Sciatic nerve (tissue), 2 donors: ENCODE measurements around the gene GRAP. TPM values are rescaled to one million over a fixed set of nuclear protein-coding genes. Genes with fewer than 3 reads are reported as not detected.
A peak's percentile ranks its signal among the peaks of the same experiment; 100 is the strongest.
"Not testable (repeated sequence)": the region's sequence is repeated elsewhere in the genome, so short reads cannot be mapped to it uniquely, and the experiment has no call there.

Experiments
- ATAC-seq: fragments of 200-7000 bp; cut with Tn5 transposase; one replicate; pipeline ENCODE4 v1.9.1; 2020; ENCODE audit warnings: mild to moderate bottlenecking, moderate library complexity
- DNase-seq: peaks from one replicate; pipeline ENCODE4 v3.0.0-alpha.2; 2020; ENCODE audit warnings: low spot score
- intact Hi-C: fragments of 100-400 bp; cut with DNase I; formaldehyde crosslinking; loops from one replicate; pipeline ENCODE4 v1.14.2; 2022
- total RNA-seq: library from RNA; stranded (reverse); fragmentation: NEBNext Ultra II Directional; extraction: Animal tissue kit (Norgen Biotek cat#: 25700); gene quantifications from one replicate; pipeline ENCODE4 v1.2.1, GENCODE V29; 2021
- donor health status: DM: no; HTN: no; CAD: no.
- donor health status: DM: no; HTN: no; CAD: no.

Gene GRAP
- total RNA-seq, 1 donor from 2014 or later = 6.2 TPM

DNA sequence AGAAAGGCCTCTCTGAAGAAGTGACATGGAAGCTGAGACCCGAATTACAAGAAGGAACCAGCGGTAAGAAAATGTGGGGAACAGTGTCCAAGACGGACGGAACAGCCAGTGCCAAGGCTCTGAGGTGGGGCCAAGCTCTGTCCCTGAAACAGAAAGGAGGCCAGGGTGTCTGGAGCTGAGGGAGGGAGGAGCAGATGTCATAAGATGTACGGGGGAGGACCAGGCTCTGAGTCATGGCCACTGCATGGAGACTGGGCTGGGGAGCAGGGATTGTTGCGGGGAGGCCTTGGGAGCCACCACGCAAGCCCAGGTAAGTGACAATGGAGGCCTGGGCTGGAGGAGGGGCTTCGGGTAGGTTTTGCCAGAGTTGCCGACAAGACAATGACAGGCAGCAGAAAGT, 2.1 kb downstream of the GRAP start:
- intact Hi-C loops, DNase-seq, ATAC-seq: not testable (repeated sequence)

- ATAC-seq, intact Hi-C loops: not testable (repeated sequence)
Measured at GRCh38 chr17:19043032-19043431, 3.7 kb downstream of the GRAP start.

DNA sequence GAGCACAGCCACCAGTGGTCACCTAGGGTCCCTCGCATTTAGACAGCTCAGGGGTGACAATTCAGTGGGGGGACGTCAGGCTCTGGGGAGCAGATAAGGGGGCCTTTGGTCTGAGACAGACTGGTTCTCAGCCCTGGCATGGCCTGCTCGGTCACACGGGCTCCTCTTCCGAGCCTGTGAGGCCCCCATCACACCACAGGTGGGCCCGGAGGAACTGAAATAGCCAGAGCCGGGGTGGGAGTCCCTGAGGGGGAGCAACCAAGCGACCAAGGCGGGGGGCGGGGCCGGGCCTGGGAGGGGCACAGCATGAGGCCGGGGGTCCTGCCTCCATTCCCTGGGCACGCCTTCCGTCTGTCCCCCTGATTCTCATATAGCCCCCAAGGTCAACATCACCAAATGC, 4.4 kb downstream of the GRAP start:
- DNase-seq, intact Hi-C loops, ATAC-seq: not testable (repeated sequence)

More at GRCh38 chr17:19043032-19043431, 3.7 kb downstream of the GRAP start:
- not testable (repeated sequence) for DNase-seq

DNA sequence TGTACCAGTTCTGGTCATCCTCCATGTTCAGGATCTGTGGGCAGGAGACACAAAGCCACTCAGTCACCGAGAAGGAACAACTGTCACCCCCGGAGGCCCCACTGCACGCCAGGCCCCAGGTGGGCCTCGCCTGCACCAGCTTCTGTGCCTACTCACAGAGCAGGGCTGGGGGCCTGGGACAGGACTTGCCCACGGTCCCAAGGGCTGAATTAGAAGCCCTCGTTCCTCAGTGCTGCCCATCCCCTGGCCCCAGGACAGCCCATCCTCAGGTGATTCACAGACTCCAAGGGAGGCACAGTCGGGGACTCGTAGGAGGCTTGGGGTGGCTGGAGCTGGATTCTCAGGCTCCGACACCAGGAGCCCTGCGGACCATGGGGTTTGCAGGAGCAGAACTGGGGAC, 4.9 kb downstream of the GRAP start:
- DNase-seq = peak; percentile 12
- ATAC-seq, intact Hi-C loops: not testable (repeated sequence)

DNA sequence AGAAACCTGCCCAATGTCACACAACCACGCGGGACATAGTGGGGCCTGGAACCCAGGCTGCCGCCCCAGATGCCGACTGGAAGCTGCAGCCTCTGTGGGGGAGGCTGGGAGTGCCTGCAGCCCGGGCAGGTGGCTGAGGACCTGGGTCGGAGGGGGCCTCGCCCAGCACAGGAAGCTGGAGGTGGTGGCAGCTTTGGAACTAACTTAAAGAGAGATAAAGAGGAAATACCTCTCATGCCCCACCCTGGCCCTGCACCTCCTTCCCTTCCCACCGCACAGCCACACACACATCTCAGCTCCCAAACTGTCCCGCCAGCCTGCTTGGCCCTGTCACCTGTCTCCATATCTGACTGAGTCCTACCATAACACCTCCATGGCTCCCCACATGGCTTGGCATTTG, 6.4 kb downstream of the GRAP start:
- ATAC-seq, intact Hi-C loops, DNase-seq: not testable (repeated sequence)

DNA sequence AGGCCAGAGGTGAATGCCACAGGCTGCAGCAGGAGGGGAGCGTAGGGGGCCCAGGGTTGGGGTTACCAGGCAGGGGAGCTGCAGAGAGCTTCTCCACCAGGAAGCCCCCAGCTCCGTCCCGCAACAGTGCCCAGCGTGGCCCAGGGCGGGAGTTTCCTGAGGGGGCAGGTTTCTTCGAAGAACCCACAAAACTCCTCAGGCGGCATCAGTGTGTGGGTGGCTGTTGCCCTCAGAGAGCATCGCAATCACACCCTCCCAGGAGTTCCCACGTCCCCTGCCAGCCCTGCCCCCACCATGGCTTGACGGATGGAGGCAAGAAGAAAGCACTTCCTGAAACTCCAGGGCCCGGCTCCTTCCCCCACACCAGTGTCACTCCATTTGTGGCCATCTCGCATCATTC, 8.0 kb downstream of the GRAP start:
- intact Hi-C loops, ATAC-seq, DNase-seq: not testable (repeated sequence)

DNA sequence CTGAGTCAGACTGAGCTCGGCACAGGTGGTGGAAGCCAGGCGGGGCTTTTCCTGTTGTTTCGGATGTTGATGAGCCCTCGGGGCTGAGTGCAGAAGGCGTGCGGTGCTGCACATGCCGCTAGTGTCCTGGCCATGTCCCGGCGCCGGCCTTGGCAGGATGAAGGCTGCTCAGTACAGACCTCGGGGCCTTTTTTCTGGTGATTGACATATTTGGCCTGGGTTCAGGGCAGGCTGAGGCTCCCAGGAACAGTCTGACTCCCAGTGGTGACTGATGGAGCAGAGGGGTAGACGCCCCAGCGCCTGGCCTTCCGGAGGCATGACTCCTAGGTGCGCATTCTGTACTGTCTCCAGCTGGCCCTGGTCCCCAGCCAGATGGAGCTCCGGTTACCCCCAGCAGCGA, 8.8 kb downstream of the GRAP start:
- peak; percentile 24 for ATAC-seq
- DNase-seq, intact Hi-C loops: not testable (repeated sequence)

DNA sequence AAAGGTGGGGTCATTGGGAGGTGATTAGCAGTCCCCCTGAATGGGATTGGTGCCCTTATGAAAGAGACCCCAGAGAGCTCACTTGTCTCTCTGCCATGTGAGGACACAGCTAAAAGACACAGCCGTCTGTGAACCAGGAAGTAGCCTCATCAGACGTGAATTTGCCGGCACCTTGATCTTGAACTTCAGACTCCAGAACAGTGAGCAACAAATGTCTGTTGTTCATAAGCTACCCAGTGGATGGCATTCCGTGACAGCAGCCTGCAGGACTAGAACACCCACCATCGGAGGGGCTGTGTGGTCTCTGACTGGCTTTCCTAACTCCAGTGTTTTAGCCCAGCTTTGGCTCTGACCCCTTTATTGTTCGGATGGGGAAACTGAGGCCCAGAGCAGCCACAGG, 9.2 kb downstream of the GRAP start:
- DNase-seq, ATAC-seq, intact Hi-C loops: not testable (repeated sequence)

- intact Hi-C loops, ATAC-seq, DNase-seq: not testable (repeated sequence)
Measured at GRCh38 chr17:19036186-19036585, 10.6 kb downstream of the GRAP start.

- peak; percentile 90 for ATAC-seq
- intact Hi-C loops, DNase-seq: not testable (repeated sequence)
Measured at GRCh38 chr17:19032377-19032988, 14.3 kb downstream of the GRAP start.

- peak; percentile 87 for ATAC-seq
- DNase-seq = peak; percentile 76
- intact Hi-C loops = not testable (repeated sequence)
Measured at GRCh38 chr17:19031729-19032128, 15.0 kb downstream of the GRAP start.

GRCh38 chr17:19030771-19031449, 15.8 kb downstream of the GRAP start:
- DNase-seq, intact Hi-C loops, ATAC-seq: not testable (repeated sequence)

GRCh38 chr17:19029740-19030139, 17.0 kb downstream of the GRAP start:
- ATAC-seq, DNase-seq, intact Hi-C loops: not testable (repeated sequence)

DNA sequence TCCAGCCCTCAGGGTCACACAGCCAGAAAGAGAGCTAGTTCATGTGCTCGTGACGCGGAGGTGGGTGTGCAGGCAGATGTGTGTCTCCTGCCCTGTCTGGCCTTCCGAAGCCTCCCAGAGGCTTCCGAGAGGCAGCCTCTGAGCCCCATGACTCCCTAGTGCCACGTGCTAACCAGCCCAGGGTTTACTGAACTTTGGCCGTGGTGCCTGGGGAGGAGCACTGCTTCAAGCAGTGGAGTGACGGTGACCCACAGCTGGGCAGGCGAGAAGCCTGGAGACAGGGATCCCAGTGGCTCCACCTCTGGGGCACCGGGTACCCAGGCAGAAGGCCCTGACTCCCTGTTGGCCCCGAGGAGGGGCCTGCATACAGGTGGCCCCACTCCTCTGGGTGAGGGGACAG, 18.1 kb downstream of the GRAP start:
- intact Hi-C loops, DNase-seq, ATAC-seq: not testable (repeated sequence)

DNA sequence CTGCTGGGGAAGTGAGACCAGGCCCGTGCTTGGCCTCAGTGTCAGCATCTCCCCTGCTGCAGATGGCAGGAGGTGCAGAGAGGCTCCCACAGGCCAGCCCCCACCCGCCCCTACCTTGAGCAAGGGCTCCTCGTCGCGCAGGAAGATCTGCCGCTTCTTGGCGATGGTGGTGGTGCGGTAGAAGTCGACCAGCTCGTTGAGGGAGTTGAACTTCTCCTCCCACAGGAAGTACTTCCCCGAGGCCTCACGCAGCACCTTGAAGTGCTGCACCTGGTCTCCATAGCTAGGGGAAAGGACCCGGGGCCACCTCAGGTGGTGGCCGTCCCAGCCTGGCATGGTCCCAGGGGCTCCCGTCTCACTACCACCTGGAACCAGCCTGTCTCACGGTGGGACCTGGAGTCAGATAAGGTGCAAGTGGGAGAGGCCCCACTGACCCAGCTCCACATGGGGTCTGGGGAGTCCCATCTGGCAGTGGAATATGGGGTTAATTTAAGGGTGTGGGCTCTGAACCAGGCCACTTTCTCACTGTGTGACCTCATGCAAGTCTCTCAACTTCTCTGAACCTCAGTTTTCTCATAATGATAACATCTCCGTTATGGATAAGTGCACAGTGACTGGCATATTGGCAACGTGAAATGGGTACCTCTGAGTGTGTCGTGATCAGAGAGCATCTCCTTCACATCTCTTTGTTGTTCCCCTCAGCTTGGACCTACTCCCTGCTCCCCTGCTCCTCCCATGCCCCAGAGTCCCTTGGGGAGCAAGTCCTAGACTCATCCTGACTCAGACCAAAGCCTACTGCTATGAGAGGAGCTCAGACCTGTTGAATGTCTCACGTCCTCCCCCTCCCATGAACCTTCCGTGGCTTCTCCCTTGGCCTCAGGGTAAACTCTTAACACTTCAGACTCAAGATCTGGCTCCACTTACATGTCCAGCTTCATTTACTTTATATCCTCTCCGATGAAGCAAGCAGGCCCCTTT, 22.4 kb downstream of the GRAP start:
- ATAC-seq (no peak), DNase-seq (no peak)
- intact Hi-C loops = no loop called here

- ATAC-seq (no peak), DNase-seq (no peak)
Measured at GRCh38 chr17:19023209-19023999, 23.4 kb downstream of the GRAP start.

DNA sequence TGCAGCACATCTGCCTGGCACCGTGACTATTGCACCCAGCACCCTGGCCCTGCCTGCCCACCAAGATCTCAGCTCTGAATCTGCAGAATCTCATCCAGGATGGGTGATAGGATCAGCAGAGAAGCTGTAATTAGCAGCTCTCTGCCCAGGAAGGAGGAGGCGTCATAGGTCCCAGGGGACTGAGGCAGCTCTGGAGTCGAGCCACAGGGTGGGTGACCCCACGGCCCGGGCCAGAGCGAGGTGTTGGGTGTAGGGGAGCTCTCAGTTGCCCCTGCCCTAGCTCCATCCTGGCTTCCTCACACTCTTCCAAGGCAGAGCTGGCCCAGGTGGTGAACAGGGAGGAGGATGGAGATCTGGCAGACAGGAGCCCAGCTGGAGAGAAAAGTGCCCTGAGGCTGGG, 24.0 kb downstream of the GRAP start:
- intact Hi-C loops = no loop called here
- ATAC-seq (no peak), DNase-seq (no peak)

More at GRCh38 chr17:19023209-19023999, 23.4 kb downstream of the GRAP start:
- intact Hi-C loops = no loop called here

DNA sequence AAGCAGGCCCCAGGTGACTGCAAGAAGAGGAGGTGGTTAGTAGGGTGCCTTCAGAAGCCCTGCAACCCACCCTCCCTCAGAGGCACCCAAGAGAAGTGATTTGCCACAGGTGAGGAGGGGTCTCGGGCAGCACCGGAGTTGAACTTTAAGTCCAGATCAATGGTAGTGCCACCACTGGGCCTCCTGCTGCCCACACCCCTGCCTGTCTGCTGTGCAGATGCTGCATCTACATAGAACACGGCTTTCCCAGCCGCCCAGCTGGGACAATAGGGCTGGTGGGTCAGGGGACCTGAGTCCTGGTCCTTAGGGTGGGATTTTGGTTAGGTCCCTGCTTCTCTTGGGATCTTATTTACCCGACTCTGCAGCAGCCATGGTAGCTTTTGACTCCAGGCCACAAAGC, 24.6 kb downstream of the GRAP start:
- DNase-seq (no peak), ATAC-seq (no peak)
- intact Hi-C loops = no loop called here
